Fibroblast of gingiva (primary cell): ENCODE results near the gene ZIC5.

Source experiments
- DNase-seq: peaks from one replicate; pipeline ENCODE4 v3.0.0-alpha.2; 2011; ENCODE audit warnings: low read depth

ZIC5 gene

DNA sequence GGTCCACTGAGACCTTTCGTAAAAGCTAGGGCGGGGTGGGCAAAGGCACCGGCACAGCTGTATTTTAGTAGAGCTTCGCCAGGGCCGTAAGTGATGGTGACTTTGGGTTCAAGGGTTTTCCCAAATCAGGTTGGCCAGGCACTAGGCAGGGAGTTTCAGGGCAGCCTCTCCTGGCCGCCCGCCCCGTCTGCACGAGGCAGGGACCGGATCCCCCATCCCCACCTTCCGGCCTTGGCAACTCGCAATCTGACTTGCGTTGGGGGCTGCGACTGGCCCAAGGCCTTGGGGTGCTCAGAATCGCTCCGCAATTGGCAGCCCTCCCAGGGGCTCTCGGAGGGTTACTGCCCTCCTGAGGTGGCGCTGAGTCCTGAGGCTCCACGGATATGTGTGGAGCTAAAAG is 4.1 kb upstream of the ZIC5 start:
- DNase-seq: no peak

DNA sequence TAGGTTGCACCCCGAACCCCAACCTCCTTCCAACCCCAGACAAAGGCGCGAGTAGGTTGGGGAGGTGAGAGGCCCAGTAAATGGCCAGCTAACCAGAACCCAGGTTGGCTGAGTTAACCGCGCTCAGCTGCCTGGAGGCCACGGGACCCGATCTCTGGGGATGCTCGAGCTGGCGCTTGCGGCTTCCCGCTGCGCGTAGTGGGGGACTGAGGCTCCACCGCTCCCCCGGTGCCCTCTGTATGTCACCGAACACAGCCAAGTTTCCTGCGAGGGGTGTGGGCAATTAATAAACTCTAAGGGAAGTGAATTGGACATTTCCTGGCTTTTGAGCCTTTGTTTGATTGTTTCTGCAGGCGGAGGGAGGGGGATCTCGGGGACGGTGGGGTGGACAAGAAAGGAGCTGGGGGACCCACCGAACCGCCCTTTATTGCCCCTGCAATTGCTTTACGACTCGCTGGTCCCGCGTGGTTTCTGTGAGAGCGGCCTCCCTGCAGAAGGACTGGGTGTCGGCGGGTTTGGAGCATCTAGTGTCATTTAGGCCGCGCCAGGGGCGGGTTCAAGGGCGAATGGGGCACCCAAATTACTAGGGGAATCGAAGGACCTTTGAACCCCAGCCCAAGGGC is 3.5 kb upstream of the ZIC5 start:
- DNase-seq: no peak

DNA sequence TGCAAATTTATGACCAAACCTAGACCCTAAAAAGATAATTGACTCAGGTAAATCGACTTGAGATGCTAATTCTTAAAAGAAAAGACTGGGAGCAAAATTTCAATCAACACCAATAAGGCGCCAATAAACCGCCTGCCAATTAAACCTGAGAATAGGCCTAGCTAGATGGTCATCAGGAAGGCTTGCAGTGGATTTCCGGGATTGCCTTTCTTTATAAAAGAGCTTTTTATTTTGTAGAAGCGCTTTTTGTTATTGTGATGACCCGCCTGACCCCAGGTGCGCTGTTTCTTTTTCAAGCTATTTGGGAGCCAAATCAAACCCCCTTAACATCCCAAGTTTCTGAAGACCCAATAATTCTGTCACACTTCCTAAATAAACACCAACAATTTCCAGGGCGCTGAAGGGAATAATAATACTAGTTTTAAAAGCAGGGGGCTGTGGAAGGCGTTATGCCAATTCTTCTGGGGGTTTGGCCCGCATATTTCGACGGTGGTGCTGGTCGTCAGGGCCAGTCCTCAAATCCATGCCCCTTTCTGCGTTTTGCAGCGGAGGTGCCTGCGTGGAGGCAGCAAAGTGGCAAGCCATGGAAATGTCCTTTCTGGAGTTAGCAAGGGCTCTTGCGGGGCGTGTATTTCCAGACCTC is 2.9 kb upstream of the ZIC5 start:
- no peak for DNase-seq

DNA sequence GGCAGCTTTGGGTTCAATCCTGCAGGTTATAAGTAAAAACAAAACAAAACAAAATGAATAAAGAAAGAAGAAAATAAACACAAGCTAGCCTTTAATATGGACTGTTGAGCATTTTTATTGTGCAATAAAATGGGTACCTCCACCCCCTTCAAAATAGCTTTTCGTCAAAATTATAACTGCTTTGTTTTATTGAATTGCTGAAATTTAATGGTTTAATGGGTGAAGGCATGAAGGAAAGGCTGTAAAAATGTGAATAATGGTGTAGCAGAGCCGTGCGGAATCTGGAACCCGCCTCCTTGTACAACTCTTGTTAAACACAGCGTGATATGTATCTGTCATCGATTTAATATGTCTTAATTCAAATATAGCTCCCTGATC is 2.2 kb upstream of the ZIC5 start:
- DNase-seq: no peak

DNA sequence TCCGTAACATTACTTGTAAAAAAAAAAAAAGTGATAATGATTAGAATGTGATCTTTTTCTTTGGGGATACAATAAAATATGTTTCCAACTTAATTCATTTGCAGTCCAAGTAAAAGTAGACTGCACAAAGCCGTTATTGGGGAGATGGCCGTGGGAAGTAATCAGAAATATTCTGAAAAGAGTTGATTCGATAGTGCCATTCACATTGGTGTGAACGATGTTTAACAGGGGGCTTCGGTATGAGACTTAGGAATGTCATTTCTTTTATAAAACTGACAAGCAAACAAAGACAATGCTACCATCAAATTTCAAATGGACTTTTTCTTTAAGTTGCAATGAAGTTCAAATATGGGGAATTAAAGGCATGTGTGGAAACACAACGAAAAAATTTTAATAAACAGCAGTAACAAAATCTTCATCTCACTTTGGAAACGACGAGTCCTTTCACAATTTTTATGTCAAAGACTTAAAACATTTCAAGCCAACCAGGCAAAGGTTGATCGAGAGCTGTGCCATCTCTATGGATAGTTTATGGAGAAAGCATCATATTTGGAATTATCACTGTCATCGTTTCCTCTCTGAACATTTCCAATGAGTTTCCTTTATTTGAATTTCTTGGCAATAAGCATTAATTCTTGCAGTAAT is 1.7 kb upstream of the ZIC5 start:
- DNase-seq: no peak

DNA sequence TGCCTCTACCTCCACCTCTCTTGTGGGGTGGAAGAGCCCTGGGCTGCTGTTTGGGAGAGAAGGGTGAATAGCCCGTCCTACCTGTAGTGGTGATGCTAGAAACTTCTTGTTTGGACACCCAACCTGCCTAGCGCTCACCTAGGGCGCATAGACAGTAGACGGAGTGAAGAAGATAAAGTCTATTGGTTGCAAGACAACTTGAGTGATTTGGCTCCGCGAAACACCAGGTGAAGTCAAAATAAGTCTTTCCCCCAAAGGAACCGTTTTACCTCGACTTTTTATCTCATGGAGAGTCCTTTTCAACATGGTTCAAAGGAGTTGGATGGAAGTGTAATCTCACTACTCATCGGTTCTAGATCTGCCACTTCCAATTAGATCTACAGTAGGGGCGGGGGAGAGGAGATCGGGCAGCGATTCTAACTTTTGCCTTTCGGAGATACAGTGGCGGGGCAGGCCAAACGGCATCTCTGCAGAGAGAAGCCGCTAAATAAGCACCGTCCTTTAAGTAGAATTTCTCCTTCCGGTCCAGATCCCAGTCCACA is 694 bp upstream of the ZIC5 start:
- DNase-seq: no peak

DNA sequence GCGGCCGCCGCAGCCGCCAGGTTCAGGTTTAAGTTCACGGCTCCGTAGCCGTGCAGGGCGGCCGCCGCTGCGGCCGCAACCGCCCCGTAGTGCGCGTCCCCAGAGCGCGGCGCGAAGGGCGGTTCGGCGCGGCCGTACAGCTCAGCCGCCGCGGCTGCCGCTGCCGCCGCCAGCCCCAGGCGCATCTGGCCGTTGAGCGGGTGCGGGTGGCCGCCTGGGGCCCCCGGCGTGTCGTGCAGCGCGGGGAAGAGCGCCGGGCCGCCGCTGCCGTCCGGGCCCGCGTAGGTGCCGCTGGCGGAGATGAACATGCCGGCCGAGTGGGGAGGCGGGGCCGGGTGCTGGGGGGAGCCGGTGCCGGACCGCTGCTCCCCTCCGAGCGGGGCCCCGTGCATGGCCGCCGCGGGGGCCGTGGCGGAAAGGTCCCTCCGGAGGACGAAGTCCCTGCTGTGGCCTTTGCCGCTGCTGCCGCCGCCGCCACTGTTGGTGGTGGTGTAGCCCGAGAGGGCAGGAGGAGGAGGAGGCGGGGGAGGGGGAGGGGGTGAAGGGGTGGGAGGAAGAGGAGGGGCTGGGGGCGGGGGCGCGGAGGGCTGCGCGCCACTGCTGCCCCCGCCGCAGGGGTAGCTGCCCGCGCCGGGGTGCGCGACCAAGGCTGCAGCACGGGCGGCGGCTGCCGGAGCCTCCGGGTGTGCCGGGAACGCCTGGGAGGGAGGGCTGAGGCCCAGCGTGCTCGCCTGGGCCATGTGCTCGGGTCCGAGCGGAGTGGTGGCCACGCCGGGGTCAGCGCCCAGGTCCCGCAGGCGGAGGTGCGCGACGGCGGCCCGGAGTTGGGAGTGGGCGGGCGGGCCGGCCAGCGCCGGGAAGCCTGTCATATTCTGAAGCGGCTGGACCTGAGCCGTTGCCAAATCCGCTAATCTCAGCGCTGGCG is 654 bp downstream of the ZIC5 start:
- no peak for DNase-seq

DNA sequence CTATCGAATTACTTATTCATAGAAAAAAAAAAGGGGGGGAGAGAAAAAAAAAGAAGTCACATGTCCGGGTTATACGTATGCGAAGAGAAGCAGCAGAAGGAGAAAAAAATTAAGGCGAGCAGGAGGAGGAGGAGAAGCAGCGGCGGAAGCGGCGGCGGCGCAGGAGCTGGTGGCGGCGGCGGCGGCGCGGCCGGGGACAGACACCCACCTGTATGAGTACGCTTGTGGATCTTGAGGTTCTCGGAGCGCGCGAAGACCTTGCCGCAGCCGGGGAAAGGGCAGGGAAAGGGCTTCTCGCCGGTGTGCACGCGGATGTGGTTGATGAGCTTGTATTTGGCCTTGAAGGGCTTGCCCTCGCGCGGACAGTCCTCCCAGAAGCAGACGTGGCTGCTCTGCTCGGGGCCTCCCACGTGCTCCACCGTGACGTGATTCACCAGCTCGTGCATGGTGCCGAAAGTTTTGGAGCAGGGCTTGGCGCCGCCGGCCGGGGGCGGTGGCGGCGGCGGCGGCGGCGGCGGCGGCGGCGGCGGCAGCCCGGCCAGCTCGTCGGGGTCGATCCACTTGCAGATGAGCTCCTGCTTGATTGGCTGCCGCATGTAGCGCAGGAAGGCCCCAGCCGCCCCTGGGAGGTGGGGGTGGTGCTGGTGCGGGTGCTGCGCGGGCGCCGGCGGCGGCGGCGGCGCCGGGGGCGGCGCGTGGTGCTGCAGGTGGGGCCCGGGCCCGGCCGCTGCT is 1.5 kb downstream of the ZIC5 start:
- no peak for DNase-seq

DNA sequence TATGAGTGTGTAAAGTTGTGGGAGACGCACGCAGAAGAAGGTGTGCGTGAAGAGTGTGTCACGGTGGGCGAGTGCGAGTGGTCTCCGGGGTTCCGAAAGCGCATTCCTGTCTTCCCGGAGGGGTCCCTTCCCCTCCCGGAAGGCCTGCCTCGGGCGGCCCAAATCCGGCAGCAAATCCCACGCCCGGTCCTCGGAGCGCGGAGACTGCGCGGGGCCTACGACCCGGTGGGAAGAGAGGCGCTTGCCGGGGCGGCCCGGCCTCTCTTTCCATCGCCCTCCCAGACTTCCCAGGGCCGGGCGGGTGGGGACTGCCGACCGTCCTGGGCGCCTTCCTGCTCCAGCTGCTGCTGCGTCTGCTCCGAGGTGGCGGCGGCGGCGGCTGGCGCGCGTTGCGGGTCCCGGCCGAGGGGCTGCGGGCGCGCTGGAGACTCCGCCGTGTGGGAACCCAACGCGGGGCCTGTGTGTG is 2.1 kb downstream of the ZIC5 start:
- no peak for DNase-seq

DNA sequence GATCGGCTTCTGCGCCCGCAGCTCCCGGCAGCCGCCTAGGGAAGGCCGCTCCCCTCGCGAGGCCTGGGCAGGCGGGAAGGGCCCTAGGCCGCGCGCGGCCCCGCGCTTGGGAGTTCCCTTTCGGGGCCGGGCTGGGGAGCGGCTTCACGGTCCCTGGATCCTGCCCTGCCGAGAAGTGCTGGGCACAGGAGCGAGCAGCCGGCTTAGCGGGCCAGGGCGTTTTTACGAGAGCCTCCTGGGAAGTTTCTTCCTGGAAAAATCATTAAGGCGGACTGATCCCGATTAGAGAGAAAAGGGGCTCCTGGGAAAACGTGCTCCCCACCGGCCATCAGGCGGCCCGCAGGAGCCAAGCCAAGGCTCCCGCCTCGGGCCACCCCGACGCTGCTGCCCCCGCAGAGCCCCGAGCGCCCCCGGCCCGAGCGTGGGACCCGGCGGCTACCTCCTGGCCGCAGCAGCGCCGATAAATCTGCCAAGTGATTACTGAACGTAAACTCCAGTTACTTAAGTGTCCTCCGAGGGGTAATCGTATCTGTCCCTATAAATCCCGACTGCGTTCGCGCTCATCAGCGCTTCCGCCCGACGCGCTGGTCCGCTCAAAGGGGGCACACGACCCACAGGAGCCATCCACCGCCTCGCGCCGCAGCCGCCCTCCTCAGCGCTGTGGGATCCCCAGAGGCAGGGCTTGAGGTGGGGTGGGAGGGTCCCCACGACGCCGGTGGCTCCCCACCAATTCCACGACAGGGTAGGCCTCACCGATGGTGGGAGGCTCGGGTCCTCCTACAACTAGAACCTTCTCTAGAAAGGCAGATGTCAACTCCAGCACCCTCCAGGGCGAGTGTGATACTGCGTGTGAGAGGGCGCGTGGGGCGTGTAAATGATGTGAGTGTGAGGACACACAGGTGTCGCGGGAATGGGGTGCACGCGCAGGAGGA is 2.8 kb downstream of the ZIC5 start:
- DNase-seq: no peak

DNA sequence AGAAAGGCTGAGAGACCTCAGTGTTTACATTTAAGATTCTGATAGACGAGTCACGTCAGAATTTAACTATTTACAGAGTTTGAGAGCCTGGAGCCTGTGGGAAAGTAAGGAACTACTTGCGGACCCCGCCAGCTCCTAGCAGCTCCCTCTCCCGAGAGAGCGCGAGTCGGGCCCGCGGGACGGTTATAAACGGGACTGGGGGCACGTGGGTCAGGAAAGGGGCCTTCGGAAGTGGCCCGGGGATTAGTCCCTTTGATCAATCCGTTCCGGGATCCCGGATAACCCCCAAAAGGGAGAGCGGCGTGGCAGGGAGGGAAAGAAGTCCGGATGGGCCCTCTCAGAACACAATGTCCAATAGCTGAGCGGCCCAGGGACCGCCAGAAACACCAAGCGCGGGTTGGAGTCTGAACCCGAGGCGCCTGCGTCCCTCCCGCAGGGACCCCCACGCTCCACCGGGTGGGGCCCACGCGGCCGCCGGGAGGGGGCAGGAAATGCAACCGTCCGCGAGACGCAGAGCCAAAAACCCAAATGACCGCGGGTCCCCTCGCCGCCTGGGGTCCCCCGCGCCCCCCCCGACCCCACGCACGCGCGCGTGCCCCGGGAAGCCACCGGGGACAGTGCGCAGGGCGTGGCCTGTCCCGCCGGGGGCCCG is 3.6 kb downstream of the ZIC5 start:
- no peak for DNase-seq

DNA sequence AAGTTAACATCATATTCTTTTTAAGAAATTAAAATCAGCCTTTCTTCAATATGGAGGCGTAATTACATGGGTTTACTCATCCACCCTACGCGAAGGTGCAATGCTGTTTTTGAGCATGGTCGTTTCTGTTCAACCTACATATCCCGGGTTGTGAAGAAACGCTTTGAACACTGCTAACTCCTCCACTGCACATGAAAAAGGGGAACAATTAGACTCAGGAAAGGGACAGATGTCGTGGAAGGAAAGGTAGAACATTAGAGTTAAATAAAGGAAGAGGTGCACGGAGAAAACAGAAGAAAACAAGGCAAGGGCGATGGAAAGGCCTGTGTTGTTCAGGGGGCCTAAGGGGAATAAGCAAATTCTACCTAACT is 4.1 kb downstream of the ZIC5 start:
- no peak for DNase-seq

DNA sequence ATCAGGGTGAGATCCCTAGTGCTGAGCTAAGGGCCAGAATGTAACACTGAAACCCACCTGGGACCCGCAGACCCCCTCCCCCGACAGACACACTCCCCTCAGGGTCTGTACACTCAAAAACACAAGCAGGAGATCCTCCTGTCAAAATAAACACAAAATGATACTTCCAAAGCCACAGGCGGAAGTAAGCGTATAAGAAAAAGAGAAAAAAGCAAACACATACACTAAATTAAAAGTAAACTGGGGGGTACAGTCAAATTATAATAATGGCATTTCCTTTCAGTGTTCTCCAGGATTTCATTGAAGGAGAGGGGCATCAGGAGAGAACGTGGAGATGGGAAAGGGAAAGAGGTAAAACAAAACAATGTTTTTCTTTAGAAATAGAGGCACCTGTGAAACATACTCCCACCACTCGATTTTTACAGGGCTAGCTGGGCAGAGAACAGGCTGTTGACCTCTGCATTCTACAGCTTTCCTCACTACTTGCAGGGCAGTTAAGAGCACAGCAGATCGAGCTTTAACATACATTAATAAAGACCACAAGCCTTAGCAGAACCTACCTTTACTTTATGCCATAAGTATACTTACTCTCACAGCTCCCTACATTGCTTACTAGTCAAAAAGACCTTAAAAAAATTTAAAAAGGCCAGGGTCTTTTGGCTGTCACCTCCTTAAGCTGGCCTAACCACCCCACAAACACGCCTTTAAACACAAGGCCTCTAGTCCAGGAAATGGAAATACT is 5.3 kb downstream of the ZIC5 start:
- no peak for DNase-seq

DNA sequence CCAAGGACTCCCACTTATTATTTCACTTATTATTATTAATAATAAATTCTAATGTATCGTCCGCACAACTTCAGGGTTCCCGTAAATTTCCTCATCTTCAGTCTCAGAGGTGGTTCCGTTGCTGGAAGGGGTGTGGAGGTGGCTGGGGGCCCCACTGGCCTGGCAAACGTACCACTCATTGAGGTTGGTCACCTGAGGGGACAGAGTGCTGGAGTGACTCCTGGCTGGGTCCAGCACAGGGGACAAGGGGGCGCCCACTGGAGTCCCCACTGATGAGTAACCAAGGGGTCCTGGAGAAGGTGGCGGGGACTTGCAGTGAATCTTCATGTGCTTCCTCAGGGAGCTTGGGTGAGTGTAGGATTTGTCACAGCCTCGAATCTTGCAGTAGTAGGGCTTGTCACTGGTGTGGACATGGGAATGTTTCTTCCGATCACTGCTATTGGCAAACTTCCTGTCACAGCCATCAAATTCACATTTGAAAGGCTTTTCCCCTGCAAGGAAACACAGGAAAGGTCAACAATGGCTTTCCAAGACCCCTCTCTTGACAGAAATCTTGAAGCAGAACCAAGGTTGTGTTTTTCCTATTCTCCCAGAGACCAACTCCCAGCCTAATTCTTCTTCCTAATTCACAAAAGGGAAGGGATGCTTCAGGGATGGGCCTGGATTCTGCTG is 6.1 kb downstream of the ZIC5 start:
- DNase-seq: no peak

DNA sequence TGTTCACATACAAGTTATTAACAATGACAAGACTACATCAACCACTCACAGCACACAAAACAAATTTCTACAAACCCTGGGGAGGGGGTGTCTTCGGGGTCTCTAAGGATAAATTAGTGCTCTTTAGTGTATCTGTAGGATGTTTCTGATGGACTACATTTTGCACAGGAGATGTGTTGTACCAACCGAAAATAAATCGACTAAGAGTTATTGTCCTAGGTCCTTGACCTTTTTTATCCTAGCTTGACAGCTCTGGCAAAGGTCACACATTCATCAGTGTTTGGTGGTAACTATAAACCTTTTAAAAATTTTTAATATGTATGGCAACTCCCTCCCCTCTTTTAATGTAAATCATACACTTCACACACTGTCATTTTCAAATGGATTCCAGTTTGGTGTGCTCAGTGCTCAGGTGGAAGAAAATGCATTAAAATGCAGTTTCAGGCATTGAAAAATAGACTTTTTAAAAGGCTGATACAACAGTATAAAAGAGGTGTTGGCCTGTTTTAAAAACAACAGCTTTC is 7.7 kb downstream of the ZIC5 start:
- no peak for DNase-seq

DNA sequence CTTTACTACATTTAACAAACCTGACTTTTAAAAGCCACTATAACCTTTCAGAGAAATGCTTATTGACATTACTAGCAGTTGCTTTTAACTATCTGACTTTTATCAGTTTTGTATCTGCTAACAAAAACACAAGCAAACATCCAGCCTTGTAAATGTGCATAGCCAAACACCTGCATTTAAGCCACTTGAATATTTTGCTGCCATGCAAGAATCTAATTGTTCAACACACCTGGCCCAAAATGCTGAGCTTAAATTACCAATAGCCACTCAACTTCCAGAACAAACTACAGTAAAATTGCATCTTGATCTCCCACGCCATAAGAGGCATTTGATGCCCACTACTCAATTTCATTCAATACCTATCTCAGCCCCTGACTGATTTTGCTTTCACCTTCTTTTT is 9.3 kb downstream of the ZIC5 start:
- DNase-seq: no peak

DNA sequence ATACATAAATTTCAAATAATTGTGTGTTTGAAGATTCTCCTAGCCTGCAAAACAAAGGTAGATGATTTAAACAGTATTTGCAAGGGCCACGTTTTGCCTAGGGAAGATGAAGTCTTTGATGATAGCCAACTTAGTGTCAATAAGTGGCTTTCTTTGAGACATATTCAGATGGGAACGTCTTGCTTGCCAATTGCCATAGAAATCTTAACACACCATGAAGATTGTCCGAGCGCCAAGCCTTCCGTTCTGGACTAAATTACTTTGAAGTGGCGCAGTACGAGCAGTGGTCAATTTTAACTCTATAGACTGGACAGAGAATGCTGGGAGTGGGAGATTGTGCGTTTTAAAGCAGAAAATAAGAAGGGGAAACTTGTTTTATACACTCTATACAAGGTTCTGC is 9.9 kb downstream of the ZIC5 start:
- DNase-seq: no peak

DNA sequence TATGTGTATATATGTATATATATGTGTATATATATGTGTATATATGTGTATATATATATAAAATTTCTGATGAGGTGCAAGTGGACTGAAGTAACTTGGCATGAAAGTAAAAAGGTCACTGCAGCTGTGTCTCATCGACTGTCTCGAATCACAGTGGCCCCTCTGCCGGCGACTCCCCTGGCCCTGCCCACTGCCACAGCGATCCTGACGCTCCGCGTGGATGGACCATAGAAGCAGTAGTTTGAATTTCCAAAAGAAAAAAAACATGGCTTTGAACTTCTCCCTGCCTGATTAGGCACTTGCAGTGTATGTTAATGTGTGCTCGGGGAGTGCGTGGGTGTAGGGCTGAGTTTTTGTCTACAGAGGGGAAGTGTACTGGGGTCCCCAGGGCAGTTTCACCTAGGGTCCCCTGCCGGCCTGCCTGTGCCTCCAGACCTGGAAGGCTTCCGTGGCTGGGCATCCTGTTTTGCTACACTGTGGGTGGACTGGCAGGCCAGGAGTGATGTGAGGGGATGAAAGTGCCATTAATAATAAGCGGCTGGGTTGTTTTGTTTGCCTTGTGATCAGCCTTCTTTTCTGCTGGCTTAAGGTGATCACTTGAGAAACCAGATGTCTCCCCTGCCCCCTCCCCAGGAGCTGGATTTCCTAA is 10.8 kb downstream of the ZIC5 start:
- no peak for DNase-seq
